Body of pancreas (tissue), 4 donors: ENCODE data around the gene C11orf24.

Experiments used
- POLR2A ChIP-seq, 3 donors: fragments of 450-650 bp; IDR thresholded peaks; one replicate each; pipeline ENCODE4 v1.6.1; 2016; ENCODE audit warnings: antibody characterized with exemption in 3 of 3, mild to moderate bottlenecking in 2 of 3
- TF ChIP-seq, protein P1 (sequence below), 7 experiments: fragments of 450-650 bp in 4 of 7; fragments of 200-600 bp in 3 of 7; sonication (generic) in 3 of 7; IDR thresholded peaks; one replicate each; pipeline ENCODE4 v1.5.1; 2016 to 2019; ENCODE audit warnings: antibody characterized with exemption in 7 of 7

DNA sequence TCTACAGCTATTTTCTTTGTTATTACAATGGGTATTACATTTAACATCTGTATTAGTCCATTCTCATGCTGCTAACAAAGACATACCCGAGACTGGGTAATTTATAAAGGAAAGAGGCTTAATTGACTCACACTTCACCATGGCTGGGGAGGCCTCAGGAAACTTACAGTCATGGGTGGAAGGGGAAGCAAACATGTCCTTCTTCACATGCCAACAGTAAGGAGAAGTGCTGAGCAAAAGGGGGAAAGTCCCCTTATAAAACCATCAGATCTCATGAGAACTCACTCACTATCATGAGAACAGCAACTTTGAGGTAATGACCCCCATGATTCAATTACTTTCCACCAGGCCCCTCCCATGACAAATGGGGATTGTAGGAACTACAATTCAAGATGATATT lies 42.2 kb downstream of the C11orf24 start:
- TF ChIP-seq, protein P1, sequence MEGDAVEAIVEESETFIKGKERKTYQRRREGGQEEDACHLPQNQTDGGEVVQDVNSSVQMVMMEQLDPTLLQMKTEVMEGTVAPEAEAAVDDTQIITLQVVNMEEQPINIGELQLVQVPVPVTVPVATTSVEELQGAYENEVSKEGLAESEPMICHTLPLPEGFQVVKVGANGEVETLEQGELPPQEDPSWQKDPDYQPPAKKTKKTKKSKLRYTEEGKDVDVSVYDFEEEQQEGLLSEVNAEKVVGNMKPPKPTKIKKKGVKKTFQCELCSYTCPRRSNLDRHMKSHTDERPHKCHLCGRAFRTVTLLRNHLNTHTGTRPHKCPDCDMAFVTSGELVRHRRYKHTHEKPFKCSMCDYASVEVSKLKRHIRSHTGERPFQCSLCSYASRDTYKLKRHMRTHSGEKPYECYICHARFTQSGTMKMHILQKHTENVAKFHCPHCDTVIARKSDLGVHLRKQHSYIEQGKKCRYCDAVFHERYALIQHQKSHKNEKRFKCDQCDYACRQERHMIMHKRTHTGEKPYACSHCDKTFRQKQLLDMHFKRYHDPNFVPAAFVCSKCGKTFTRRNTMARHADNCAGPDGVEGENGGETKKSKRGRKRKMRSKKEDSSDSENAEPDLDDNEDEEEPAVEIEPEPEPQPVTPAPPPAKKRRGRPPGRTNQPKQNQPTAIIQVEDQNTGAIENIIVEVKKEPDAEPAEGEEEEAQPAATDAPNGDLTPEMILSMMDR (IDR thresholded peaks at IDR 0.05) = no peak
- TF ChIP-seq POLR2A (IDR thresholded peaks at IDR 0.05) = no peak
